Measurements from ENCODE around the gene RSBN1L.

DNA sequence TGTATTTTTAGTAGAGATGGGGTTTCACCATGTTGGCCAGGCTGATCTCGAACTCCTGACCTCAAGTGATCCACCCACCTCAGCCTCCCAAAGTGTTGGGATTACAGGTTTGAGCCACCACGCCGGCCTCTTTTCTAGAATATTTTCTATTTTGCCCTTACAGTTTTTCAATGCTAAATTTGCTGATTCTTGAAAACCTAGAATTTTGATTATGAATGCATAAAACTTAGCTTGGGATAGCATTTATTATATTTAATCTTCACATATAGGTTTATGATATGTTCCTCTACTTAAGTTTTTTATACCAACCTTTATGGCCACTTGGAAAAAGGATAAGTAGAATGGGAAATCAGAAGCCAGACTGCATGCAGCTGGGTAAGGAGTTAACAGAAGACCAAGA lies 99.8 kb downstream of the RSBN1L start:
- TF ChIP-seq, protein P1, sequence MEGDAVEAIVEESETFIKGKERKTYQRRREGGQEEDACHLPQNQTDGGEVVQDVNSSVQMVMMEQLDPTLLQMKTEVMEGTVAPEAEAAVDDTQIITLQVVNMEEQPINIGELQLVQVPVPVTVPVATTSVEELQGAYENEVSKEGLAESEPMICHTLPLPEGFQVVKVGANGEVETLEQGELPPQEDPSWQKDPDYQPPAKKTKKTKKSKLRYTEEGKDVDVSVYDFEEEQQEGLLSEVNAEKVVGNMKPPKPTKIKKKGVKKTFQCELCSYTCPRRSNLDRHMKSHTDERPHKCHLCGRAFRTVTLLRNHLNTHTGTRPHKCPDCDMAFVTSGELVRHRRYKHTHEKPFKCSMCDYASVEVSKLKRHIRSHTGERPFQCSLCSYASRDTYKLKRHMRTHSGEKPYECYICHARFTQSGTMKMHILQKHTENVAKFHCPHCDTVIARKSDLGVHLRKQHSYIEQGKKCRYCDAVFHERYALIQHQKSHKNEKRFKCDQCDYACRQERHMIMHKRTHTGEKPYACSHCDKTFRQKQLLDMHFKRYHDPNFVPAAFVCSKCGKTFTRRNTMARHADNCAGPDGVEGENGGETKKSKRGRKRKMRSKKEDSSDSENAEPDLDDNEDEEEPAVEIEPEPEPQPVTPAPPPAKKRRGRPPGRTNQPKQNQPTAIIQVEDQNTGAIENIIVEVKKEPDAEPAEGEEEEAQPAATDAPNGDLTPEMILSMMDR (IDR thresholded peaks at IDR 0.05; ENCODE audit: poor library complexity): no peak
- TF ChIP-seq EZH2 (IDR thresholded peaks at IDR 0.05; ENCODE audit: borderline replicate concordance) (no peak), EZH2phosphoT487 (IDR thresholded peaks at IDR 0.05; ENCODE audit: low read depth, severe bottlenecking, unreplicated experiment) (no peak)
